Stimulated activated CD4-positive, alpha-beta T cell treated with anti-CD3 and anti-CD28 coated beads, Interleukin-15, amount 100 ng/mL, for 48 hours (primary cell): Measurements from ENCODE around the gene GPR61.
A peak's percentile ranks its signal among the peaks of the same experiment; 100 is the strongest.

Experiments used
- DNase-seq, 2 donors: peaks; one replicate each; pipeline ENCODE4 v3.0.0-alpha.2; 2020; ENCODE audit warnings: low read depth in 2 of 2

The GPR61 gene

GRCh38 chr1:109539676-109540075 lies at the start of gene GPR61:
TSS of gene GPR61 (plus strand) at chr1:109539872. CDS start at chr1:109543023, 3,151 bp downstream.
- no peak for DNase-seq

- peak in 1 of 2 donors; percentile 61 for DNase-seq
Observed at GRCh38 chr1:109490029-109490933, 49.4 kb upstream of the GPR61 start.

- no peak for DNase-seq
Observed at GRCh38 chr1:109490934-109491302, 48.8 kb upstream of the GPR61 start.

- no peak for DNase-seq
Observed at GRCh38 chr1:109491372-109491771, 48.3 kb upstream of the GPR61 start.

- DNase-seq, result no peak
Observed at GRCh38 chr1:109492779-109493178, 46.9 kb upstream of the GPR61 start.

- no peak for DNase-seq
Observed at GRCh38 chr1:109493227-109493626, 46.4 kb upstream of the GPR61 start.

GRCh38 chr1:109493805-109494539 lies 45.7 kb upstream of the GPR61 start, which contains the start of gene CYB561D1:
TSS of gene CYB561D1 (plus strand) at chr1:109494094. CDS start at chr1:109494140, 46 bp downstream.
- peak; percentile 77 to 86 for DNase-seq

- no peak for DNase-seq
Observed at GRCh38 chr1:109495738-109496137, 43.9 kb upstream of the GPR61 start.

- DNase-seq, result no peak
Observed at GRCh38 chr1:109497449-109498160, 42.1 kb upstream of the GPR61 start.

GRCh38 chr1:109498161-109498801 lies 41.4 kb upstream of the GPR61 start:
- DNase-seq, result no peak

- DNase-seq, result no peak
Observed at GRCh38 chr1:109499081-109499480, 40.6 kb upstream of the GPR61 start.

- peak in 1 of 2 donors; percentile 44 for DNase-seq
Observed at GRCh38 chr1:109499661-109500536, 39.8 kb upstream of the GPR61 start.

GRCh38 chr1:109500941-109501381 lies 38.7 kb upstream of the GPR61 start:
- DNase-seq, result no peak

GRCh38 chr1:109501644-109502363 lies 37.9 kb upstream of the GPR61 start:
- DNase-seq, result no peak

GRCh38 chr1:109502364-109502851 lies 37.3 kb upstream of the GPR61 start:
- no peak for DNase-seq

GRCh38 chr1:109503935-109504334 lies 35.7 kb upstream of the GPR61 start:
- no peak for DNase-seq

GRCh38 chr1:109504974-109505373 lies 34.7 kb upstream of the GPR61 start:
- DNase-seq, result no peak

GRCh38 chr1:109508001-109508872 lies 31.4 kb upstream of the GPR61 start:
- no peak for DNase-seq

- no peak for DNase-seq
Observed at GRCh38 chr1:109508873-109509175, 30.8 kb upstream of the GPR61 start.
